Astrocyte of the cerebellum (primary cell): ENCODE data around the gene SWT1.
"Not testable (repeated sequence)": the region's sequence is repeated elsewhere in the genome, so short reads cannot be mapped to it uniquely, and the experiment has no call there.

Experiments
- DNase-seq: peaks from one replicate; pipeline ENCODE4 v3.0.0-alpha.2; 2011; ENCODE audit warnings: low read depth
- H3K4me3 ChIP-seq: 2 replicates; pipeline ENCODE4 v1.5.1; 2011; ENCODE audit warnings: mild to moderate bottlenecking, low read depth, low read length, moderate library complexity
- in situ Hi-C: cut with HindIII; loops from 2 replicates; pipeline ENCODE4 v1.10.0; 2017; ENCODE audit warnings: low sequenced_read_pairs
- TF ChIP-seq, protein P1 (sequence below): IDR thresholded peaks from 2 replicates; pipeline ENCODE4 v1.5.1; 2012; ENCODE audit warnings: low read length, low read depth, moderate library complexity, mild to moderate bottlenecking; ENCODE audit errors: missing control alignments

The SWT1 gene

DNA sequence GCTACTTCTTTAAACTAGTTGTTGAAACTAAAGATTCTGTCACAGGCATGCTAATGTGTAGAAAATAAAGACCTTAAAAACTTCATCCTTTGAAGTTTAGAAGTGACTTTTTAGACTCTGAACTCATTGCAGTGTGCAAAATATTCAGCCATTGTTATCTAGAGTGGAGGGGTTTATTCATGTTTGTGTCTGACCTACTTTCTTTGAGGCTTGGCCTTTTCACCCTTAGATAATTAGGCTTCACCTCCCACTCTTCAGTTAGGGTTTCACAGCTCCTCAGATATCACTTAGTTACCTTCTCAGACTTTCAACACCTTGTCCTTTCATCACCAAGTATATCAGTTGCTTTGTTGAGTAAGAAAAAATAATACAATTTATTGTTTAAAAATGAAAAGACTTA lies 84.2 kb downstream of the SWT1 start:
- no peak overlapping the region for H3K4me3 ChIP-seq
- in situ Hi-C loops: no loop called here
- TF ChIP-seq, protein P1, sequence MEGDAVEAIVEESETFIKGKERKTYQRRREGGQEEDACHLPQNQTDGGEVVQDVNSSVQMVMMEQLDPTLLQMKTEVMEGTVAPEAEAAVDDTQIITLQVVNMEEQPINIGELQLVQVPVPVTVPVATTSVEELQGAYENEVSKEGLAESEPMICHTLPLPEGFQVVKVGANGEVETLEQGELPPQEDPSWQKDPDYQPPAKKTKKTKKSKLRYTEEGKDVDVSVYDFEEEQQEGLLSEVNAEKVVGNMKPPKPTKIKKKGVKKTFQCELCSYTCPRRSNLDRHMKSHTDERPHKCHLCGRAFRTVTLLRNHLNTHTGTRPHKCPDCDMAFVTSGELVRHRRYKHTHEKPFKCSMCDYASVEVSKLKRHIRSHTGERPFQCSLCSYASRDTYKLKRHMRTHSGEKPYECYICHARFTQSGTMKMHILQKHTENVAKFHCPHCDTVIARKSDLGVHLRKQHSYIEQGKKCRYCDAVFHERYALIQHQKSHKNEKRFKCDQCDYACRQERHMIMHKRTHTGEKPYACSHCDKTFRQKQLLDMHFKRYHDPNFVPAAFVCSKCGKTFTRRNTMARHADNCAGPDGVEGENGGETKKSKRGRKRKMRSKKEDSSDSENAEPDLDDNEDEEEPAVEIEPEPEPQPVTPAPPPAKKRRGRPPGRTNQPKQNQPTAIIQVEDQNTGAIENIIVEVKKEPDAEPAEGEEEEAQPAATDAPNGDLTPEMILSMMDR: no peak
- no peak for DNase-seq

DNA sequence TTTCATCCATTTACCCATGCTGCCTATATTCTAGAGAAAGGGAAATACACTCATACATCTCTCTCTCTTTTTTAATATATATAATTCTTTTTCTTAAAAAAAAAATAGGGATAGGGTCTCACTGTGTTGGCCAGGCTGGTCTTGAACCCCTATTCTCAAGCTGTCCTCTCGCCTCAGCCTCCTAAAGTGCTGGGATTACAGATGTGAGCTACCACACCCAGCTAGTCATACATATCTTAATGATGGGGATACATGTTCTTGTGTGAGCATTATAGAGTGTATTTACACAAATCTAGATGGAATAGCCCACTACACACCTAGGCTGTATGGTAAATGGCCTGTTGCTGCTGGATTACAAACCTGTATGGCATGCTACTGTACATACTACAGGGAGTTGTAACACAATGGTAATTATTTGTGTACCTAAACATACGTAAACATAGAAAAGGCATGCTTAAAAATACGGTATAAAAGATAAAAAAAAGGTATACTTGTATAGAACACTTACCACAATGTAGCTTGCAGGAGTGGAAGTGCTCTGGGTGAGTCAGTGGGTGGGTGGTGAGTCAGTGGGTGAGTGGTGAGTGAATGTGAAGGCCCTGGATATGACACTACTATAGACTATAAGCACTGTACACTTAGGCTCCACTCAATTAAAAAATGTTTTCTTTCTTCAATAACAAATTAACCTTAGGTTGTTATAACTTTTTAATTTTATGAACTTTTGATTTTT lies 87.2 kb downstream of the SWT1 start:
- TF ChIP-seq, protein P1: no peak
- in situ Hi-C loops: no loop called here
- DNase-seq: peak; percentile 29
- H3K4me3 ChIP-seq: no peak overlapping the region

GRCh38 chr1:185245466-185245865 lies 88.5 kb downstream of the SWT1 start:
- TF ChIP-seq, protein P1: no peak
- in situ Hi-C loops: no loop called here
- no peak overlapping the region for H3K4me3 ChIP-seq
- DNase-seq: no peak

DNA sequence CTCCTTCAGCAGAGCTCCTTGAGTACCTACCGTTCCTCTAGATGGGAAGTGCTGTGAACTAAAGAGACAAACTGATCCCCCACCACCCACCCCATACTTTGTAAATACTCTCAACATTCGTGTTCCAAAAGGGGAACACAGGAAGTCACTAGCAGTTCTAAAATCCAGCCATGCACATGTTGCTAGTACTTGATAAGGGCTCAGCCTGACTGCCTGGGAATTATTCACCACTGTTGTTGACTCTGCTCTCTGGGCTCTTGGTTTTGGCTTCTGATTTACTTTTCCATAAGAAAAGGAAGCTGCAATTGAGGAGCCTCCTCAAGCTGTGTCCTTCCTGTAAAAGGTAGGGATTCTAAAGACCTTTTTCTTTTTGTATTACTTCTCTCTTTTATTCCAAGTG lies 92.6 kb downstream of the SWT1 start:
- in situ Hi-C loops: no loop called here
- H3K4me3 ChIP-seq: no peak overlapping the region
- TF ChIP-seq, protein P1: no peak
- DNase-seq: no peak

DNA sequence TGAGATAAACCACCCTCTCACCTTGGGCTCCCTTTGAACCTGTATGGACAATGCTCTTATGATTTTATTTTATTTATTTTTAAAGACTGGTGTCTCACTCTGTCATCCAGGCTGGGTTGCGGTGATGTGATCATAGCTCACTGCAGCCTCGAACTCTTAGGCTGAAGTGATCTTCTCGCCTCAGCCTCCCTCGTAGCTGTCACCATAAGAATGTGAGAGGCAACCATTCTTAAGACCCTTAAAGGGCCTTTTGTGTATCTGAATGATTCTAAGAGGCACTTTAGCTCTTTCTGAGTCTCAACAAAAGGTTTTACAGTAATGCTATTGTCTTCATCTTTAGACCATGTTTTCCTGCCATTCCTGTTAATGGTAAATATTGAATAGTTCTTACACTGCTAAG lies 93.1 kb downstream of the SWT1 start:
- TF ChIP-seq, protein P1: no peak
- no peak for DNase-seq
- in situ Hi-C loops: no loop called here
- no peak overlapping the region for H3K4me3 ChIP-seq

GRCh38 chr1:185251928-185252327 lies 95.0 kb downstream of the SWT1 start:
- in situ Hi-C loops, H3K4me3 ChIP-seq, DNase-seq: not testable (repeated sequence)

- DNase-seq, in situ Hi-C loops, H3K4me3 ChIP-seq: not testable (repeated sequence)
These were observed 95.4 kb downstream of the SWT1 start for GRCh38 chr1:185252404-185252803.

DNA sequence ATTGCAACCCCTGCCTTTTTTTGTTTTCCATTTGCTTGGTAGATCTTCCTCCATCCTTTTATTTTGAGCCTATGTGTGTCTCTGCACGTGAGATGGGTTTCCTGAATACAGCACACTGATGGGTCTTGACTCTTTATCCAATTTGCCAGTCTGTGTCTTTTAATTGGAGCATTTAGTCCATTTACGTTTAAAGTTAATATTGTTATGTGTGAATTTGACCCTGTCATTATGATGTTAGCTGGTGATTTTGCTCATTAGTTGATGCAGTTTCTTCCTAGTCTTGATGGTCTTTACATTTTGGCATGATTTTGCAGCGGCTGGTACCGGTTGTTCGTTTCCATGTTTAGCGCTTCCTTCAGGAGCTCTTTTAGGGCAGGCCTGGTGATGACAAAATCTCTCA lies 98.6 kb downstream of the SWT1 start:
- in situ Hi-C loops, DNase-seq, H3K4me3 ChIP-seq: not testable (repeated sequence)

- DNase-seq, H3K4me3 ChIP-seq, in situ Hi-C loops: not testable (repeated sequence)
These were observed 100.4 kb downstream of the SWT1 start for GRCh38 chr1:185257116-185257949.
